Heart right ventricle (tissue), 16 donors: ENCODE results near the gene CELSR1. TPM values are rescaled to one million over a fixed set of nuclear protein-coding genes. Genes with fewer than 3 reads are reported as not detected.
A peak's percentile ranks its signal among the peaks of the same experiment; 100 is the strongest.

ENCODE experiments used
- ATAC-seq, 8 donors: fragments of 200-7000 bp; cut with Tn5 transposase; one replicate each; pipeline ENCODE4 v1.9.1; 2020; ENCODE audit warnings: mild to moderate bottlenecking in 8 of 8, moderate library complexity in 8 of 8, moderate number of reproducible peaks in 1 of 8
- DNase-seq, 2 donors: peaks; one replicate each; pipeline ENCODE4 v3.0.0-alpha.2; 2020
- H3K27ac ChIP-seq, 10 donors: fragments of 200-600 bp; sonication (generic) in 2 of 10; one replicate each; pipeline versions ENCODE4 v1.5.0 to v1.8.0; 2020 to 2022; ENCODE audit warnings: mild to moderate bottlenecking in 3 of 10
- H3K27me3 ChIP-seq, 7 donors: fragments of 200-600 bp; one replicate each; pipeline ENCODE4 v1.8.0; 2021 to 2022; ENCODE audit warnings: mild to moderate bottlenecking in 2 of 7
- H3K36me3 ChIP-seq, 9 donors: fragments of 200-600 bp; sonication (generic) in 1 of 9; one replicate each; pipeline versions ENCODE4 v1.5.0 to v1.8.0; 2020 to 2022; ENCODE audit warnings: mild to moderate bottlenecking in 2 of 9
- H3K4me1 ChIP-seq, 9 donors: fragments of 200-600 bp; sonication (generic) in 1 of 9; one replicate each; pipeline versions ENCODE4 v1.5.0 to v1.8.0; 2020 to 2022; ENCODE audit warnings: mild to moderate bottlenecking in 4 of 9
- H3K4me3 ChIP-seq, 10 donors: fragments of 200-600 bp; sonication (generic) in 2 of 10; one replicate each; pipeline versions ENCODE4 v1.5.0 to v1.8.0; 2020 to 2022; ENCODE audit warnings: mild to moderate bottlenecking in 7 of 10, moderate library complexity in 2 of 10
- H3K9me3 ChIP-seq, 11 donors: fragments of 200-600 bp in 10 of 11; sonication (generic) in 2 of 11; one replicate each; pipeline versions ENCODE4 v1.5.0 to v1.8.0; 2013 to 2022; ENCODE audit warnings: mild to moderate bottlenecking in 2 of 11, control low read depth in 1 of 11, moderate library complexity in 1 of 11
- CTCF ChIP-seq, 9 donors: fragments of 200-600 bp; sonication (generic) in 2 of 9; IDR thresholded peaks; one replicate each; pipeline versions ENCODE4 v1.5.0 to v1.8.0; 2021 to 2022; ENCODE audit warnings: antibody characterized with exemption in 9 of 9, mild to moderate bottlenecking in 5 of 9, moderate library complexity in 1 of 9
- WGBS, 2 donors: extraction: QIAGEN DNeasy Blood & Tissue Kit; methylation state at CpG; one replicate each; pipeline ENCODE4 v1.1.7; 2013; ENCODE audit warnings: inconsistent platforms in 1 of 2; 5-methylcytosine and 5-hydroxymethylcytosine counted together
- intact Hi-C, 10 donors: fragments of 100-400 bp; cut with DNase I; formaldehyde crosslinking; loops; one replicate each; pipeline versions ENCODE4 v1.11.1 to v1.14.2; 2022
- polyA plus RNA-seq, 2 donors: library from polyadenylated mRNA; stranded (reverse); fragments of 200-250 nt; gene quantifications; one replicate each; pipeline ENCODE4 v1.2.3, GENCODE V29; 2013
- total RNA-seq, 10 donors: library from RNA; stranded (reverse); fragmentation: NEBNext Ultra II Directional in 3 of 10; extraction: Animal tissue kit (Norgen Biotek cat#: 25700) in 3 of 10; gene quantifications; one replicate each; pipeline versions ENCODE4 v1.2.1 to v1.2.4, GENCODE V29; 2021 to 2023
- donor health status: Arrhythmogenic right ventricular cardiomyopathy.
- donor health status: ischemic (EF 13 %, LVEDD 7.1; RV severe dilation, severe dysfunction).
- donor health status: healthy with polysubstance abuse.
- donor health status: DM: no; HTN: yes; CAD: no.
- donor health status: DM: no; HTN: no; CAD: no.
- donor health status: ischemic (EF 25% LVEDD 6.9; RV normal size, moderate dysfunction).
- donor health status: ischemic (EF 25% LVEDD 5.7; RV mildly dilated, moderate dysfunction).
- donor health status: healthy.
- donor health status: DM: yes; HTN: yes; CAD: no.
- donor health status: Ischemic cardiomyopathy.
- donor health status: ischemic (EF 35%, LVEDD 5.7; RV mildly dilated, moderate dysfunction).
- donor health status: nonischemic (EF 11% LVEDD 7.7; RV severe dilation, severe dysfunction).
- donor health status: DM: yes; HTN: yes; CAD: no.
- donor health status: PGD.
- donor health status: ischemic (EF 29% LVEDD 5.4; RV normal size, mild dysfunction).
- donor health status: nonischemic (EF 23%, LVEDD 6.1; RV moderate dilation, normal function).

CELSR1 gene
- total and polyA plus RNA-seq, 12 donors: 4.0 to 16.7 (median 11.4) TPM

GRCh38 chr22:46586123-46586519, 48.7 kb upstream of the CELSR1 start:
- ATAC-seq (no peak), DNase-seq (no peak)
- intact Hi-C loops: loop anchor here in 1 of 10 donors (5.0 kb wide), 1 partner anchor 36 kb away; the partner anchor contains the start of gene GRAMD4
- Histone ChIP-seq H3K27me3 (no peaks in the 10 kb centered on the region), H3K9me3 (no peaks in the 10 kb centered on the region), H3K27ac (peak overlapping the region in 2 of 10 donors; percentile 78 to 81), H3K4me3 (no peak overlapping the region), H3K4me1 (peaks cover 52 to 88% (median 66%) of the 10 kb centered on the region in 9 donors), H3K36me3 (no peaks in the 10 kb centered on the region)
- no peak for TF ChIP-seq CTCF (IDR thresholded peaks at IDR 0.05)
- WGBS, 2 donors: 71 to 80% methylated on average over 12 of the region's 12 CpGs

- Histone ChIP-seq H3K36me3 (no peaks in the 10 kb centered on the region), H3K27ac (no peak overlapping the region), H3K4me3 (no peak overlapping the region), H3K9me3 (no peaks in the 10 kb centered on the region), H3K27me3 (no peaks in the 10 kb centered on the region), H3K4me1 (peaks cover 53 to 87% (median 68%) of the 10 kb centered on the region in 9 donors)
- TF ChIP-seq CTCF (IDR thresholded peaks at IDR 0.05): no peak
- no peak for DNase-seq
- no peak for ATAC-seq
- intact Hi-C loops: loop anchor here in 1 of 10 donors (5.0 kb wide), 1 partner anchor 37 kb away; the partner anchor contains the start of gene GRAMD4
- WGBS, 2 donors: 93 to 94% methylated on average over 19 of the region's 19 CpGs
Observed at GRCh38 chr22:46585340-46586122, 48.1 kb upstream of the CELSR1 start.

- H3K4me1 ChIP-seq: peaks cover 54 to 88% (median 71%) of the 10 kb centered on the region in 9 donors
- intact Hi-C loops: no loop called here
- TF ChIP-seq CTCF (IDR thresholded peaks at IDR 0.05): no peak
- 48 to 58% methylated on average over 43 of the region's 43 CpGs for WGBS, 2 donors
- no peak for DNase-seq
- H3K27me3 ChIP-seq: no peaks in the 10 kb centered on the region
- no peaks in the 10 kb centered on the region for H3K36me3 ChIP-seq
- peak overlapping the region in 1 of 10 donors; percentile 3 for H3K4me3 ChIP-seq
- no peaks in the 10 kb centered on the region for H3K9me3 ChIP-seq
- ATAC-seq: no peak
- H3K27ac ChIP-seq: peak overlapping the region in 4 of 10 donors; percentile 11 to 46 (median 16)
Observed at GRCh38 chr22:46584081-46584921, 46.9 kb upstream of the CELSR1 start.

GRCh38 chr22:46583571-46583970, 46.2 kb upstream of the CELSR1 start:
- Histone ChIP-seq H3K9me3 (no peaks in the 10 kb centered on the region), H3K4me1 (peaks cover 52 to 91% (median 79%) of the 10 kb centered on the region in 9 donors), H3K36me3 (no peaks in the 10 kb centered on the region), H3K4me3 (no peak overlapping the region), H3K27ac (no peak overlapping the region), H3K27me3 (no peaks in the 10 kb centered on the region)
- intact Hi-C loops: no loop called here
- no peak for TF ChIP-seq CTCF (IDR thresholded peaks at IDR 0.05)
- WGBS, 2 donors: 92 to 94% methylated on average over 11 of the region's 11 CpGs
- DNase-seq: no peak
- ATAC-seq: no peak
